NCI-H1092 (cell line): Measurements from ENCODE around the gene RNF128.

ENCODE experiments used
- DNase-seq: peaks from one replicate; lab custom pipeline; 2025; lab: John Stamatoyannopoulos, UW

Gene RNF128, protein sequence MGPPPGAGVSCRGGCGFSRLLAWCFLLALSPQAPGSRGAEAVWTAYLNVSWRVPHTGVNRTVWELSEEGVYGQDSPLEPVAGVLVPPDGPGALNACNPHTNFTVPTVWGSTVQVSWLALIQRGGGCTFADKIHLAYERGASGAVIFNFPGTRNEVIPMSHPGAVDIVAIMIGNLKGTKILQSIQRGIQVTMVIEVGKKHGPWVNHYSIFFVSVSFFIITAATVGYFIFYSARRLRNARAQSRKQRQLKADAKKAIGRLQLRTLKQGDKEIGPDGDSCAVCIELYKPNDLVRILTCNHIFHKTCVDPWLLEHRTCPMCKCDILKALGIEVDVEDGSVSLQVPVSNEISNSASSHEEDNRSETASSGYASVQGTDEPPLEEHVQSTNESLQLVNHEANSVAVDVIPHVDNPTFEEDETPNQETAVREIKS

DNA sequence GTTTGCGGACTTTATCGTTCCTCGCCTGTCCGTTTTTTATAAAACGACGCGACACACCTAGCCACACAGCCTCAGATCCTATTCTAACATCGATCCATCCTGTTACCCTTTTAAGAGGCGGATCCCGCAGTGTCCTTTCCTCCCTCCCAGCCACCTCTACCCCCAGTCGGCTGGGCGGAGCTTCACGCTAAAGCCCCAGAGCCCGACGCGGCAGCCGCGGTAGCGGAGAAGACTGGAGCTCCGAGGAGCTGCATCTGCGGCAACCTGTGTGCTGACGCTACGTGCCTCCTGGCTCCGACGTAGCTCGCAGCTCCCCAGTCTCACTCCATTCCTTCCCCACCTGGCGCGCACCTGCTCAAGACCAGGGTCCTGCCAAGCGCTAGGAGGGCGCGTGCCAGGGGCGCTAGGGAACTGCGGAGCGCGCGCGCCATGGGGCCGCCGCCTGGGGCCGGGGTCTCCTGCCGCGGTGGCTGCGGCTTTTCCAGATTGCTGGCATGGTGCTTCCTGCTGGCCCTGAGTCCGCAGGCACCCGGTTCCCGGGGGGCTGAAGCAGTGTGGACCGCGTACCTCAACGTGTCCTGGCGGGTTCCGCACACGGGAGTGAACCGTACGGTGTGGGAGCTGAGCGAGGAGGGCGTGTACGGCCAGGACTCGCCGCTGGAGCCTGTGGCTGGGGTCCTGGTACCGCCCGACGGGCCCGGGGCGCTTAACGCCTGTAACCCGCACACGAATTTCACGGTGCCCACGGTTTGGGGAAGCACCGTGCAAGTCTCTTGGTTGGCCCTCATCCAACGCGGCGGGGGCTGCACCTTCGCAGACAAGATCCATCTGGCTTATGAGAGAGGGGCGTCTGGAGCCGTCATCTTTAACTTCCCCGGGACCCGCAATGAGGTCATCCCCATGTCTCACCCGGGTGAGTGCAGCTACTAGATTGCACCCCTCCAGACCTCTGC is at the start of gene RNF128:
TSS of gene RNF128 (plus strand) at position 217 of the 953 bp plus-strand sequence. CDS start at position 430, 213 bp downstream.
- peak; percentile 14 for DNase-seq

DNA sequence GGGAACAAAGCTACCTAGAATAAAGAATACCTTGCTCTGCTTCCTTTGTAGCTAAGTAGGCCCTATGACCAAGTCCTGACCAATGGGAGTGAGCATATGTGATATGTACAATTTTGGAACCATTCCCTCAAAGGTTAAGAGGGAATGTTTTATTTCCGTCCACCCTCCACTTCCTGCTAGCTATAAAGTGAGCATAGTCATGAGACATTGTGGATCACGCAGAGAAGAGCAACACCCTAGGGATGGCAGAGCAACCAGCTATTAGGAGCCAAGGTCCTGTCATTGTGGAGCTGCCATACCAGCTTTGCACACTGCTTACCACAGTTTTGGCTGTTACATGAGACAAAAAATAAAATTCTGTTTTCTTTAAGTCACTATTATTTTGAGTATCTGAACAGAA is 45.8 kb upstream of the RNF128 start:
- no peak for DNase-seq

DNA sequence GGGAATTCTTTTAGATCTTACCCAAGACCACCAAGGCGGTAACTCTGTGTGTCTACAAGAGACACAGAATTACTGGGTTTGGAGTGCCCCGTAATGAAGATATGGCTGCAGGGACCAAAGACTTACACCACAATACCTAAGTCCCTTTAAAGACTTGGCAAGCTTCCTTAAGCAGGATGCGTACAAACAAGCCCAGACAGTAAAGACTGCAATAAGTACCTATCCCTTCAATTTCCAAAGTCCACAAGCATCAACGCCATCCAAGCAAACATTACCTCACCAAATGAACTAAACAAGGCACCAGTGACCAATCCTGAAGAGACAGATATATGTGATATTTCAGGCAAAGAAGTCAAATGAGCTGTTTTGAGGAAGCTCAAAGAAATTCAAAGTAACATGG is 42.3 kb upstream of the RNF128 start:
- no peak for DNase-seq

DNA sequence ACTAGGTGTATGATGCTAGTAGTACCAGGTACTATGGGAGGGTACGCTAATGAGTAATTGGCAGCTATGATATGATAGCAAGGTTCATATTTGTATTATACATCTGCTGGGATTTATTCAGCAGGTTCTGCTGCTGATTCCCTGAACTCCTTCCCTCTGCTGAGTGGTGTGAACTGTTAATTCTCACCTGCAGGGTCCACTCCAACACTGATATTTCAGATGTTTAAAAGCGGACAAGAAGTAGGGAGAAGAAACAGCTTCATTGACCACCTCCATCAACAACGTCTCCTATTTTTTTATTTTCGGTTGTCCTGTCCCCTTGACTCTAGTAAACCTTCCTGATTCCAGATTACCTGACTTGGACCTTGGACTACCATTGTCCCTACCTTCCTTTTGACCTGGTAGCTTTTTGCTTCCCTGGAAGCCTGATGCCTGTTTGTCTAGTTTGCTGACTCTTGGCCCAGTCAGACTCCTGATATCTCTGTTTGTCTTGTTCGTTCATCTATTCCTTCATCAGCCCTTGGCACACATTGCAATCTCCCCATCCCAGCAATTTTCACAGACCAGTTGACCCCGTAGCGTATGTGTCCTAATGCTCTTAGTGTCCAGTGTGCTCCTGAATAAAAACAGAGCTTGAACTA is 34.0 kb upstream of the RNF128 start:
- DNase-seq = no peak

DNA sequence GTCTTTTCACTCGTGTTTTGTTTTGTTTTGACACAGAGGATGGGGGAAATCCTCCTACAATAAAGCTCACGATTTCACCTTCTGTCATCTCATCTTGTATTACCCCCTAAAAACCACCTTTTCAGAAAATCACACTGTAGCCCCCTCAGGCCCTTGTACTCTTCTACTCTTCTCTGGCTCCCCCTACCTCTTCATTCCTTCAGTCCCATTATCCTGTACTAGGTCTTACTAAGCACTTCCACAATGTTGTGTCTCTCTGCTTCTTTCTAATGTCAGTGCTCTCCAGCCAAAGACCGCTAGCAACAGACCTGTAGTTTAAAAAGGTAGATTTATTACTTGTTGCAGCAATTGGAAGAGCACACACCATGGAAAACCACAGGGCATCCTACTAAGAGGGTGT is 30.0 kb upstream of the RNF128 start:
- no peak for DNase-seq

DNA sequence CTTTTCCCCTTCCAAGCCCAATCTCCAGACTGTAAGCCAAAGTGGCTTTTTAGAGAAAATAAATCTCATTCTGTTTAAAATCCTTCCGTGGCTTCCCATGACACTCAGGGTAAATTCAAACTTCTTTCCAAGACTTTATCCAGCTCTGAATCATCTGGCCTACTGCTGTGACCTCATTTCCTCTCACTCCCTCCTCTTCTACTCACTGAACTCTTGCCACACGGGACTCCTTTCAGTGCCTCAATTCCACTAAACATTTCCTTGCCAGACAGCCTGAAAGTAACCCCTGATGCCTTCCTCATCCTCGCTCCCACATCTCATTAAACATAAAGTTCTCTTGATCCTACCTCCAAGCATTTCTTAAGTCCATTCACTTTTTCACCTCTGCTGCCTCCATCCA is 27.8 kb upstream of the RNF128 start:
- DNase-seq = no peak

DNA sequence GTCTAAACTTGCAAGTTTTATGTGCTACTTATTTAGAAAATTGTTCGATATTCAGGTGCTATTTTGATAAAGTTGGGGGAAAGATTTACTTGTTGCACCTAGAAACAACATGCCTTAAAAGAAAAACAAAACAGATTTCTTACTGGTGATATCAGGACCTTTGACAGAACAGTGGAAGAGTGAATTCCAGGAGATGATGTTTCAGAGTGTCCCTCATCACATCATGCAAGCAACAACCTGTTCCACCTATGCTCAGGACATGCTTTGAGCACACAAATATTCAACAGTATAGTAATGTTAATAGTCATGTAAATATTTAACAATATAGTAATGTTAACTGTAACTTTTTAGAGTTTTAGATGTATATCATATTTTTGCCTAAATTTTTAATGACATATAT is 23.9 kb upstream of the RNF128 start:
- no peak for DNase-seq

DNA sequence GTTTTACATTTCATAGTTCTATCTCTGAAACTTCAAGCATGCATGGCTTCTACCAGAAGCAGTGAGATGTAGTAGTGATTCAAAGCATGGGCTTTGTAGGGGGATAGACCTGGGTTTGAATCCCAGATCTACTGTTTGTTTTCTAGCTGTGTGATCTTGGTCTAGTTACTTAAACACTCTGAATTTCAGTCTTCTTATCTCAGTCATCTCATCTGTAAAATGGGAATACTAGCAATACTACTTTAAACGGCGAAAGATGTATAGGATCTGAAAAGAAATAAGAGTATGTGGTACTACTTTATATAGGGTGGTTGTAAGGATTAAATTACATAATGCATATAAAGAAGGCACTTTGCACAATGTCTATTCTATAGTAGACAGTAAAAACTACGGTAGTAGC is 20.0 kb upstream of the RNF128 start:
- no peak for DNase-seq

DNA sequence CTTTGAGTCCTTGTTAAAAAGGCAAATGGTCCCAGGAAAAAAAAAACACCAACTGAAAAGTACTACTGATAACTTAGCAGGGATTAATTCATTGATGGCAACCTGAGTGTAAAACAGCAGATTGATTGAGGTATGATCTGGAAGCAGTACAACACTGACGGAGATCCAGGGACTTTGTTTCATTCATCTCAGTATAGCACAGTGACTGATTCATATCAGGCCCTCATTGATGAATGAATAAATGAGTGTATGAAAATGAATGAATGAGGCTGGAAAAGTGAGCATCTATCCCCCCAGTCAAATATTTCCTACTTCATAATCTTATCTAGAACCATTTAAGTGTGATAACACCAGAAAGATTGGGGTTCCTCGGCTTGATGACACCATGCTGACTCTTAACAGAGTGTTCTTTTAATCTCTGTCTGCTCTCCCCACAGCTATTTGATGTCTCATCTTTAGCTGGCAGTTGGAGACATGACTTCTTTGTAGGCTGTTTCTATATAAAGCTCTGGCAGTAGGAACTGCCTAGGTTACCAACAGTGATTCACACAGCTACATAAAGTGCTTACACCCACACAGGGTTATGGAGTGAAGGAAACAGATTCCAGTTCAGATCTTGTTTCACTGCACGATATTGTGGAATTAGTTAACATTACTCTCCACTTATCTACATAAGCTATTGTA is 18.6 kb upstream of the RNF128 start:
- no peak for DNase-seq

DNA sequence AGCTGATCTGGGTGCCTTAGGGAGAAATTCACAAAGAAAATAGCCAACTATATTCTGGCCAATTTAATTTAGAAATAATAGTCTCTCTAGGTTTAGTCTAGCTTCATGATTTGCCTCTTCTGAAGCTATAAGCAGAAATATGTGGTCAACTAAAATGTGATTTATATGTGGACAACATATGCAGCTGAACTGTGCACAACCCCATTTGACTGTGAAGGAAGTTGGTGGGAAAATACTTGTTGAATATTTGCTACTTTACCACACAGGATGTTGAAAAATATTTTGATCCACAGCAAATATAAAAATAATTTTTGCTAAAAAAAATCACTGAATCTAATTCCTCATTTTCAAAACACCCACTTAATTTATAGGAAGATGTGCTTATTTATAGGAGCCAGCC is 15.7 kb upstream of the RNF128 start:
- no peak for DNase-seq

DNA sequence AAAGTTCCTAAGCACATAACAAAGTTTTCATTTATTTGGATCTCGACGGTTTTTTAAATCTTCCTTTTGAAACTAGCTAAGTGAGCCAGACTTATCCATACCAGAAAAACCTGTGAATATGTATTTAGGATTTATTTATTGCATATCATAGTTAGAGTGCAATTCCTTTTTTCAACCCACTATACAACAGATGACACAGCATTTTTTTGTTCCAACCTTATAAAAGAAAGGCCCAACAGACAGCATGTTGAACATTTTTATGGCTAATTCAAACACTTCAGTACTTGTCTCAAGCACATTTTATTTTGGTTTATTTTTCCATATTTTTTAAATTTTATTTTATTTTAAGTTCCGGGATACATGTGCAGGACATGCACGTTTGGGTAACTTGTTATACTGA is 15.1 kb upstream of the RNF128 start:
- no peak for DNase-seq

DNA sequence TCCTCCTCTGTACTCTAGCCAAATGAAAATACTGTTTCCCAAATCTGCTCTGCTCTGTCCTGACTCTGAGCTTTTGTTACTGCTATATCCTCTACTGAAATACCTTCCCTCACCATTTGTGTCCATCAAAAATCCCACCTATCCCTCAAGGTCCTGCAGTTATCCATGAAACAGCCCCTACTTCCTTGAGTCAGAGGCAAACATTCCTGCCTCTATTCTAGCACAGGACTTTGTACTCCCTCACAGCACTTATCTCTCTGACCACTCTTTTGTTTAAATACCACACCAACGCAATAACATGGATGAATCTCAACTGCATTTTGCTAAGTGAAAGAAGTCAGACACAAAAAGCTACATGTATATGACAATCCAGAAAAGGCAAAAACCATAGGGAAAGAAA is 10.5 kb upstream of the RNF128 start:
- no peak for DNase-seq

DNA sequence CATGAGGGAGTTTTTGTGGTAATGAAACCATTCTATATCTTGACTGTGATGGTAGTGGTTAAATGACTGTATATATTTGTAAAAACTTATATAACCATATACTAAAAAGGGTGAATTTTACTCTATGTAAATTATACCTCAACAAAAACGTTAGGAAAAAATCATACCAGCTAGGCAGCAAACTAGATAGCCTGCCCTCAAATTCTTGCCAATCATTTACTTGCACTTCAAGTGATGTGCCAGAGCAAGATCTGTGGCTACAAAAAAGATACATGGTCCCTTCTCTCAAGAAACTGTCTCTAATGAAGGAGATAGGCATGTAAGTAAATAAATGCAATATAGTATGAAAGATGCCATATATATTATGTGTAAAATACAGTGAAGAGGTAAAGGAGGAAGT is 10.0 kb upstream of the RNF128 start:
- DNase-seq = no peak

DNA sequence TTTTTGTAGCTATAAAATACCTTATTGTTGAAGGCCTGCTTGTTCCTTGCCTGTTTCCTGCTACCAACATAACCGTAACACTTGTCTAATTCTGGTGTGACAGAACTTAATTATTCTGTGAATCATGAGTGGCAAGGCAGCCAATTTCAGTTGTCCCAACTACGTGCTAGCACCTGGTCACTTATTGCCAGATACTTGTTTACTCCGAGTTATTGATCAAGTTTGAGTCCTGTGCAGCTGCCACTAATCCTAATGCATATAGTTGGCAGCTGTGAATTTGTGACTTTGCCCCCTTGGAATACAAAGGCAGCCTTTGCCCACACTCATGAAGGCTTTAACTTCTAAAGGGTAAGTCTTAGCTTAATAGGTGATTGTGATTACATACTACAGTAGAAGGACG is 7.8 kb upstream of the RNF128 start:
- DNase-seq = no peak

DNA sequence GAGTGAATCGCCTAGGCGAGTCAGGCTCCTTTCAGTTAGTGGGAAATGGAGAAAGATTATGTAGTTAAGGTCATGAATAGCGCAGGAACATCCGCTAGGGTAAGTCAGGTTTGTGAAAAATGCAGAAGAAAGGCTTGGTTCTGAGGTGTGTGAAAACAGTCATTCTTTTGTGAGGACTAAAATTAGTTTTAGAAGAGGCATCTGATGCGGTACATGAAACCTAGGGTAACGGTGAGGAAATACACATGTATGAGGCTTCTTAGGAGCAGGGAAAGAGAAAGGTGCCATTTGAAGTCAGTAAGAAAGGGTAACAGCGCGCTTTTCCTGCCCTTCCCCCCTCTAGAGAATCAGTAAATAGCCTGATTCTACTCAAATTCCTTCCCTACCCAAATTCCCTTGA is 570 bp upstream of the RNF128 start:
- no peak for DNase-seq

DNA sequence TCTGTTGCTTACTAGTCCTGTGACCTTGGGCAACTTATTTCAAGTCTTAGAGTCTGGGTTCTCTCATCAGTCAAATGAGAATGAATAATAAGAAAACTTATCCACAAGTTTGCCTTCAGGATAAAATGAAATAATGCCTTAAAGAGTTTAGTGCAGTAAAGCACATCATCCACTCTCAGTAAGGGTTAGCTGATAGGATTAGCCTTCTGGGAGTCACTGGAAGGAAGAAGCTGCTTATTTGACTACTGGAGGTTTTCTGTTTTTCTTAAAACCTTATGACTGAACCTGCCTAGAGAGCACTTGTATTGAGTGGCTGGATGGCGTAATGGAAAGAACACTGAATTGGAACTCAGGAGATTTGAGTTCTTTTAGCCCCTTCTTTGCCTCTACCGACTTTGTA is 1.8 kb downstream of the RNF128 start:
- no peak for DNase-seq

DNA sequence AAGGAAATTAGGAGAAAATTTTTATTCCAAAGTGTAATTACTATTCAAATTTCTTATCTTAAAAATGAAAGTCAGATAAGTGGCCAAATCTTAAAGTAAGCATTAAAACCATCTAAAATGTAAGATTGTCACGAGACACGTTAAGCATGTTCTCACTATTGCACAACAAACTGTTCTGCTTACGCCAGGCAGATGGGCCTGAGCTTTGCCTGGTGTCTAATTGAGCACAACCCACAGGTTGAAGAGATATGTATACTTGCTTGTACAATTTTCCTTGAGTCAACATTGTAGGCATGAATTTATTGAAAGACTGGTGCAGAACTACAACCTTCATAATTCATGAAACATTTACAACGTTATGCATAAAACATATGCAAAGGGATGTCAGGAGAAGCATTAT is 3.9 kb downstream of the RNF128 start:
- DNase-seq = no peak

DNA sequence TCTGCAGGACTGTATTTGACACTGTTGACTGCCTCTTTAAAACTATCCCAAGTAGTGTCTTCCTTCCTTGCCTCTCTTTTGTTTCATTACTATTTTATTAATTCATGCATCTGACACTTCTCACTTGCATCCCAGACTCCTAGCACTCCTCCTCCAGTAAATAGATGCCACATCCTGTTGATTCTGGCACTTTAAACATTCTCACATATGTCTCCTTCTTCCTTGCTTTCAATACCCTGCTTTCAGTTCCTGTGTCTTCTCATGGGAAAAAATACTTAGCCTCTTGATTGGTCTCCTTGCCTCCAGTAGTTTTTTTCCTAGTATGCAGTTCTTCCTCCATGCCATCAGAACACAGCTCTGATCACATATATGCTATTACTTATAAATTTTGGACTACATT is 5.1 kb downstream of the RNF128 start:
- no peak for DNase-seq

DNA sequence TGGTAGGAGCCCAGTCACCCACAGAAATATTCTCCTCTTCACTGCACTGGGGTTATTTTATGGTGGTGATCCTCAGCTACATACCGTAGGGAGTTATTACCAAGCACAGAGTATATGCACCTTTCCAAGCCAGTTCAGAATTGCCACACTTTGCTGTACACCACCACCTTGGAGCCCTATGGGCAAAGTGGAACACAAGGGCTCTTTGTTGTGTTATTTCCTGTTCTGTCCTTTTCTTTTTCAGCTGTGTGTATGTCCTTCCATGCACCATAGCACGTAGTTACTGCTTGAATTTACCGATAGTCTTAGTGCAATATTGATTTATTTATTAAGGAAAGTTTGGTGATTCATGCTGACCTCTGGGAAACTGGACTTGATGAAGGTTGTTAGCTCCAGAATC is 8.3 kb downstream of the RNF128 start:
- no peak for DNase-seq

DNA sequence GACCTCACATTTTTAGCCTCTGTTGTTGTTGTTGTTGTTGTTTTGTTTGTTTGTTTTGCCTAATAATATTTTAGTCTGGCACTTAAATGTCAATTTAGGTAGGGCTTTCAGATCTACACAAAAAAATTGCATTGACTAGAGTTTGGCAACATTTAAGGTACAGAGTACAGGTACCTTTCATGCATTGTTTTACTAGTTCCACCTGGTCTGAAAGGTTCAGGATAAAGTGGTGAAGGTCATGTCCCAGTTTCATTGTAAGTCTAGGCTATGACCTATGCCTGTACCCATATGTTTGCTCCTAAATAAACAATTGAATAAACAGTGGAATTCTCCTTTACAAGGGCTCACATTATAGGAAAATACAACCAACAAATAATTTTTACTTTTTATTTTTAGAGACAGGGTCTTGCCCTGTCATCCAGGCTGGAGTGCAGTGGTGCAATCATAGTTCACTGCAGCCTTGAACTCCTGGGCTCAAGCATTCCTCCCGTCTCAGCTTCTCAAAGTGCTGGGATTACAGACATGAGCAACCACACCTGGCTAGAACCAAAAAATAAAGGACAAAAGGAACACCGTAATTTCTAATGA is 13.8 kb downstream of the RNF128 start:
- no peak for DNase-seq

DNA sequence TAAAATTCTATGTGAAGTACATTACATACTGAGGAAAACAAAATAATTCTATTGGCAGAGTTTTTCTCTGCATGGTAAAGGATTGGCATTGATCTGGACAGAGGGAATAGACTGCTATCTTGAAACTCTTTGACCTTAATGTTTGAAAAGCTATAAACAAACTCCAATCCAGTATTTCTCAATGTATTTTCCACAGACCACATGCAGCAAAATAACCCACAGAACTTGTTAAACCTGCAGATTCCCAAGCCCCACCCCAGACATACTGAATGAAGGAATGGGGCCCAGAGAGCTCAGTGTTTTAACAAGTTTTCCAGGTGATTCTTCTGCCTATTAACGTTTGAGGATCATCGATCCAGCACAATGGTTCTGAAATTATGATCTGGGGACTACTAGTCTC is 15.7 kb downstream of the RNF128 start:
- DNase-seq = no peak

DNA sequence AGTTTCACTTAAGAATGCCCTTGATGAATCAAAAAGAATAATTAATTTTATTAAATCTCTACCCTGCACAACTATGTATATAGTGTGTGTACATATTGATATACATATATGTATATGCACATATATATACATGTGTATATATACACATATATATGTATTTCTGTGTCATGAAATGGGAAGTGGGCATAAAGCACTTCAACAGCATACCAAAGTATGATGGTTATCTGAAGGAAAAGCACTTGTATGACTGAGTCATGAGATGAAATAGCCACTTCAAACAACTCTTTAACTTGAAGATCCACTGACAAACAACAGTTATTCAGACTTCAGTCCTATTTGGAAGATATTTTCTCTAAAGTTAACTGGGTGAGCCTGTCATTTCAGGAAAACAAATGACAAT is 16.3 kb downstream of the RNF128 start:
- no peak for DNase-seq
